Activated T-cell treated with anti-CD3 and anti-CD28 coated beads, Interleukin-2, amount 50 U/mL, for 48 hours (primary cell): ENCODE data around the gene FAF1.
"Not testable (repeated sequence)": the region's sequence is repeated elsewhere in the genome, so short reads cannot be mapped to it uniquely, and the experiment has no call there.

Experiments
- DNase-seq, 2 experiments: peaks; one replicate each; pipeline ENCODE4 v3.0.0-alpha.2; 2020

The FAF1 gene

GRCh38 chr1:50609508-50609907 lies 350.6 kb downstream of the FAF1 start:
- DNase-seq, result no peak

GRCh38 chr1:50605186-50605875 lies 354.7 kb downstream of the FAF1 start:
- DNase-seq, result no peak

- no peak for DNase-seq
Measured at GRCh38 chr1:50604580-50604979, 355.5 kb downstream of the FAF1 start.

- no peak for DNase-seq
Measured at GRCh38 chr1:50603274-50604271, 356.5 kb downstream of the FAF1 start.

- no peak for DNase-seq
Measured at GRCh38 chr1:50599546-50599945, 360.5 kb downstream of the FAF1 start.

GRCh38 chr1:50595874-50596273 lies 364.2 kb downstream of the FAF1 start:
- DNase-seq, result no peak

- no peak for DNase-seq
Measured at GRCh38 chr1:50593515-50593914, 366.6 kb downstream of the FAF1 start.

GRCh38 chr1:50591598-50591997 lies 368.5 kb downstream of the FAF1 start:
- DNase-seq, result no peak

GRCh38 chr1:50582346-50582745 lies 377.7 kb downstream of the FAF1 start:
- no peak for DNase-seq

GRCh38 chr1:50570066-50570468 lies 390.0 kb downstream of the FAF1 start:
- DNase-seq, result no peak

- no peak for DNase-seq
Measured at GRCh38 chr1:50568782-50569181, 391.3 kb downstream of the FAF1 start.

- DNase-seq, result no peak
Measured at GRCh38 chr1:50566405-50566804, 393.7 kb downstream of the FAF1 start.

GRCh38 chr1:50564417-50564816 lies 395.6 kb downstream of the FAF1 start:
- DNase-seq, result no peak

GRCh38 chr1:50562106-50562505 lies 398.0 kb downstream of the FAF1 start:
- no peak for DNase-seq

- DNase-seq, result no peak
Measured at GRCh38 chr1:50559421-50559820, 400.6 kb downstream of the FAF1 start.

- DNase-seq, result no peak
Measured at GRCh38 chr1:50553921-50554320, 406.1 kb downstream of the FAF1 start.

GRCh38 chr1:50548243-50548642 lies 411.8 kb downstream of the FAF1 start:
- no peak for DNase-seq

GRCh38 chr1:50542362-50542761 lies 417.7 kb downstream of the FAF1 start:
- DNase-seq, result no peak

- DNase-seq, result no peak
Measured at GRCh38 chr1:50538476-50538875, 421.6 kb downstream of the FAF1 start.

GRCh38 chr1:50531601-50532000 lies 428.5 kb downstream of the FAF1 start:
- no peak for DNase-seq

GRCh38 chr1:50531027-50531426 lies 429.0 kb downstream of the FAF1 start:
- DNase-seq, result no peak

- DNase-seq, result no peak
Measured at GRCh38 chr1:50529510-50529909, 430.6 kb downstream of the FAF1 start.

GRCh38 chr1:50527987-50528320 lies 432.1 kb downstream of the FAF1 start:
- not testable (repeated sequence) for DNase-seq
